Measurements from ENCODE around the gene SBF2. TPM values are rescaled to one million over a fixed set of nuclear protein-coding genes. Genes with fewer than 3 reads are reported as not detected.
A peak's percentile ranks its signal among the peaks of the same experiment; 100 is the strongest.
"Not testable (repeated sequence)": the region's sequence is repeated elsewhere in the genome, so short reads cannot be mapped to it uniquely, and the experiment has no call there.

SBF2 gene
- total and polyA plus RNA-seq, 2 of the 13 experiments (the other 11 are each of a cell fraction or from before 2014, with no cell fraction given): 24.0 to 45.8 TPM

DNA sequence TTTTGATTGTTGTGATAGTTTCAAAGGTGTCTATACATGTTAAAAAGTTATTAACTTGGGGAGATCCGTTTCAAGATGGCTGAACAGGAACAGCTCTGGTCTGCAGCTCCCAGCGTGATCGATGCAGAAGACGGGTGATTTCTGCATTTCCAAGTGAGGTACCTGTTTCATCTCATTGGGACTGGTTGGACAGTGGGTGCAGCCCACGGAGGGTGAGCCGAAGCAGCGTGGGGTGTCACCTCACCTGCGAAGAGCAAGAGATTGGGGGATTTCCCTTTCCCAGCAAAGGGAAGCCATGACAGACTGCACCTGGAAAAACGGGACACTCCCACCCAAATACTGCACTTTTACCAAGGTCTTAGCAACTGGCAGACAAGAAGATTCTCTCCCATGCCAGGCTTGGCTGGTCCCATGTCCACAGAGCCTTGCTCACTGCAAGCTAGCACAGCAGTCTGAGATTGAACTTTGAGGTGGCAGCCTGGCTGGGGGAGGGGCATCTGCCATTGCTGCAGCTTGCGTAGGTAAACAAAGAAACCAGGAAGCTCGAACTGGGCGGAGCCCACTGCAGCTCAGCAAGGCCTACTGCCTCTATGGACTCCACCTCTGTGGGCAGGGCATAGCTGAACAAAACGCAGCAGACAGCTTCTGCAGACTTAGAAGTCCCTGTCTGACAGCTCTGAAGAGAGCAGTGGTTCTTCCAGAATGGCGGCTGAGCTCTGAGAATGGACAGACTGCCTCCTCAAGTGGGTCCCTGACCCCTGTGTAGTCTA lies 363.3 kb downstream of the SBF2 start (continued):
- TF ChIP-seq, protein P1, sequence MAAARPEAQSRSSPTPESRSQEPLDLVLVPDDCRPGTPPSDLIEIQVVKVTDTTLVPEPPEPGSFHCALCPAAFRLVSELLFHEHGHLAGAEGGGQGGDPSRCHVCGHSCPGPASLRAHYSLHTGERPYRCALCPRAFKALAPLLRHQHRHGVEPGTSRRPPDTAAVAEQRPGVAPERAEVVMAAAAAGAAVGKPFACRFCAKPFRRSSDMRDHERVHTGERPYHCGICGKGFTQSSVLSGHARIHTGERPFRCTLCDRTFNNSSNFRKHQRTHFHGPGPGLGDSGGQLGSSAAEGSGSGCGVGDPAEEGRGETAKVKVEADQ (CRISPR knock-in tag; IDR thresholded peaks at IDR 0.05; ENCODE audit: borderline replicate concordance): peak; percentile 86
- TF ChIP-seq, protein P2, sequence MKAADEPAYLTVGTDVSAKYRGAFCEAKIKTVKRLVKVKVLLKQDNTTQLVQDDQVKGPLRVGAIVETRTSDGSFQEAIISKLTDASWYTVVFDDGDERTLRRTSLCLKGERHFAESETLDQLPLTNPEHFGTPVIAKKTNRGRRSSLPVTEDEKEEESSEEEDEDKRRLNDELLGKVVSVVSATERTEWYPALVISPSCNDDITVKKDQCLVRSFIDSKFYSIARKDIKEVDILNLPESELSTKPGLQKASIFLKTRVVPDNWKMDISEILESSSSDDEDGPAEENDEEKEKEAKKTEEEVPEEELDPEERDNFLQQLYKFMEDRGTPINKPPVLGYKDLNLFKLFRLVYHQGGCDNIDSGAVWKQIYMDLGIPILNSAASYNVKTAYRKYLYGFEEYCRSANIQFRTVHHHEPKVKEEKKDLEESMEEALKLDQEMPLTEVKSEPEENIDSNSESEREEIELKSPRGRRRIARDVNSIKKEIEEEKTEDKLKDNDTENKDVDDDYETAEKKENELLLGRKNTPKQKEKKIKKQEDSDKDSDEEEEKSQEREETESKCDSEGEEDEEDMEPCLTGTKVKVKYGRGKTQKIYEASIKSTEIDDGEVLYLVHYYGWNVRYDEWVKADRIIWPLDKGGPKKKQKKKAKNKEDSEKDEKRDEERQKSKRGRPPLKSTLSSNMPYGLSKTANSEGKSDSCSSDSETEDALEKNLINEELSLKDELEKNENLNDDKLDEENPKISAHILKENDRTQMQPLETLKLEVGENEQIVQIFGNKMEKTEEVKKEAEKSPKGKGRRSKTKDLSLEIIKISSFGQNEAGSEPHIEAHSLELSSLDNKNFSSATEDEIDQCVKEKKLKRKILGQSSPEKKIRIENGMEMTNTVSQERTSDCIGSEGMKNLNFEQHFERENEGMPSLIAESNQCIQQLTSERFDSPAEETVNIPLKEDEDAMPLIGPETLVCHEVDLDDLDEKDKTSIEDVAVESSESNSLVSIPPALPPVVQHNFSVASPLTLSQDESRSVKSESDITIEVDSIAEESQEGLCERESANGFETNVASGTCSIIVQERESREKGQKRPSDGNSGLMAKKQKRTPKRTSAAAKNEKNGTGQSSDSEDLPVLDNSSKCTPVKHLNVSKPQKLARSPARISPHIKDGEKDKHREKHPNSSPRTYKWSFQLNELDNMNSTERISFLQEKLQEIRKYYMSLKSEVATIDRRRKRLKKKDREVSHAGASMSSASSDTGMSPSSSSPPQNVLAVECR (CRISPR knock-in tag; IDR thresholded peaks at IDR 0.05; ENCODE audit: borderline replicate concordance): peak; percentile 78; the same call in 1 of the 2 replicates
- peak; percentile 76; the same call in 1 of the 2 replicates for TF ChIP-seq ZNF350 (CRISPR knock-in tag; IDR thresholded peaks at IDR 0.05; ENCODE audit: borderline replicate concordance, low read depth)
- peak; percentile 93; the same call in 1 of the 2 replicates for TF ChIP-seq ZNF337 (CRISPR knock-in tag; IDR thresholded peaks at IDR 0.05; ENCODE audit: borderline replicate concordance, low read depth)
- peak; percentile 91 for TF ChIP-seq FOXK2 (IDR thresholded peaks at IDR 0.05)
- peak; percentile 58; the same call in 1 of the 2 replicates for TF ChIP-seq ARID3A (IDR thresholded peaks at IDR 0.05; ENCODE audit: low read depth, low read length)
- TF ChIP-seq ZBTB7B (CRISPR knock-in tag; IDR thresholded peaks at IDR 0.05): peak; percentile 61; the same call in 1 of the 2 replicates
- TF ChIP-seq MAZ (IDR thresholded peaks at IDR 0.05; ENCODE audit: borderline replicate concordance, low read depth, low read length); FOXP1 (IDR thresholded peaks at IDR 0.05): not testable (repeated sequence)
- TF ChIP-seq MAZ (CRISPR knock-in tag; IDR thresholded peaks at IDR 0.05; ENCODE audit: low read depth): peak; percentile 47; the same call in 1 of the 2 replicates
- TF ChIP-seq KLF11 (CRISPR knock-in tag; IDR thresholded peaks at IDR 0.05): 0 out of 2 replicates have a peak, but pooled peaks have one; percentile 60
- TF ChIP-seq ZNF891 (CRISPR knock-in tag; IDR thresholded peaks at IDR 0.05): 0 out of 2 replicates have a peak, but pooled peaks have one; percentile 68
- TF ChIP-seq HNRNPL (IDR thresholded peaks at IDR 0.05; ENCODE audit: low read depth, low read length): 0 out of 2 replicates have a peak, but pooled peaks have one; percentile 48
- TF ChIP-seq POLR2AphosphoS5 (IDR thresholded peaks at IDR 0.05; ENCODE audit: low read depth, low read length): peak; percentile 58
- peak; percentile 79 for TF ChIP-seq ISL2 (CRISPR knock-in tag; IDR thresholded peaks at IDR 0.05)
- peak; percentile 30; the same call in 1 of the 2 replicates for TF ChIP-seq SMC3 (IDR thresholded peaks at IDR 0.05; ENCODE audit: low read length)
- TF ChIP-seq NRL (CRISPR knock-in tag; IDR thresholded peaks at IDR 0.05; ENCODE audit: borderline replicate concordance): peak; percentile 91
- peak; percentile 73; the same call in 1 of the 2 replicates for TF ChIP-seq SOX5 (CRISPR knock-in tag; IDR thresholded peaks at IDR 0.05; ENCODE audit: borderline replicate concordance)
- peak; percentile 62; the same call in 1 of the 2 replicates for TF ChIP-seq MEIS1 (CRISPR knock-in tag; IDR thresholded peaks at IDR 0.05; ENCODE audit: borderline replicate concordance)
- TF ChIP-seq ZNF773 (CRISPR knock-in tag; IDR thresholded peaks at IDR 0.05; ENCODE audit: borderline replicate concordance): peak; percentile 61; the same call in 1 of the 2 replicates
- TF ChIP-seq NCOR1 (IDR thresholded peaks at IDR 0.05; ENCODE audit: borderline replicate concordance, low read length): peak; percentile 52; the same call in 1 of the 2 replicates
- TF ChIP-seq FOXP1 (CRISPR knock-in tag; IDR thresholded peaks at IDR 0.05): peak; percentile 72; the same call in 1 of the 2 replicates
- peak; percentile 50 for TF ChIP-seq GABPB1 (CRISPR knock-in tag; IDR thresholded peaks at IDR 0.05)
- TF ChIP-seq IRF2 (CRISPR knock-in tag; IDR thresholded peaks at IDR 0.05): peak; percentile 84; the same call in 1 of the 2 replicates
